ENCODE data around the gene SPRN.

SPRN gene

GRCh38 chr10:133466683-133467275 is 42.4 kb upstream of the SPRN start:
- TF ChIP-seq ZNF8 (CRISPR knock-in tag; IDR thresholded peaks at IDR 0.05) (no peak), ZNF70 (CRISPR knock-in tag; IDR thresholded peaks at IDR 0.05) (no peak), TOX (CRISPR knock-in tag; IDR thresholded peaks at IDR 0.05; ENCODE audit: borderline replicate concordance) (no peak), ISL1 (CRISPR knock-in tag; IDR thresholded peaks at IDR 0.05) (no peak), ARNTL (CRISPR knock-in tag; IDR thresholded peaks at IDR 0.05; ENCODE audit: borderline replicate concordance, low read depth) (no peak), PATZ1 (CRISPR knock-in tag; IDR thresholded peaks at IDR 0.05; ENCODE audit: borderline replicate concordance) (no peak), PPARA (CRISPR knock-in tag; IDR thresholded peaks at IDR 0.05; ENCODE audit: borderline replicate concordance) (no peak), POU6F1 (CRISPR knock-in tag; IDR thresholded peaks at IDR 0.05; ENCODE audit: borderline replicate concordance, low read depth) (no peak), SNAI2 (CRISPR knock-in tag; IDR thresholded peaks at IDR 0.05) (no peak), ESRRG (CRISPR knock-in tag; IDR thresholded peaks at IDR 0.05) (no peak), RARB (CRISPR knock-in tag; IDR thresholded peaks at IDR 0.05) (no peak)
- no peak for ATAC-seq

- no peak for ATAC-seq
- TF ChIP-seq ZFP30 (CRISPR knock-in tag; IDR thresholded peaks at IDR 0.05) (no peak), ZC3H10 (CRISPR knock-in tag; IDR thresholded peaks at IDR 0.05) (no peak), RARB (CRISPR knock-in tag; IDR thresholded peaks at IDR 0.05) (no peak)
These were observed 41.6 kb upstream of the SPRN start for GRCh38 chr10:133465950-133466474.

GRCh38 chr10:133465191-133465949 is 40.9 kb upstream of the SPRN start:
- no peak for TF ChIP-seq ZNF565 (CRISPR knock-in tag; conservative IDR thresholded peaks at IDR 0.05; ENCODE audit: low read depth)
- TF ChIP-seq CSRNP3 (CRISPR knock-in tag; IDR thresholded peaks at IDR 0.05) = no peak
- TF ChIP-seq GLIS3 (CRISPR knock-in tag; IDR thresholded peaks at IDR 0.05) = no peak
- no peak for TF ChIP-seq ESRRG (CRISPR knock-in tag; IDR thresholded peaks at IDR 0.05)
- TF ChIP-seq ZNF70 (CRISPR knock-in tag; IDR thresholded peaks at IDR 0.05) = no peak
- no peak for TF ChIP-seq TCF4 (CRISPR knock-in tag; IDR thresholded peaks at IDR 0.05; ENCODE audit: borderline replicate concordance)
- no peak for TF ChIP-seq ZFP3 (CRISPR knock-in tag; IDR thresholded peaks at IDR 0.05)
- no peak for TF ChIP-seq ZNF8 (CRISPR knock-in tag; IDR thresholded peaks at IDR 0.05)
- TF ChIP-seq PATZ1 (CRISPR knock-in tag; IDR thresholded peaks at IDR 0.05; ENCODE audit: borderline replicate concordance) = no peak
- TF ChIP-seq POU6F1 (CRISPR knock-in tag; IDR thresholded peaks at IDR 0.05; ENCODE audit: borderline replicate concordance, low read depth) = no peak
- ATAC-seq = no peak

Data from SK-N-SH treated with all-trans-retinoic acid at 6 μM for 48 hours (cell line).